H9 (cell line): ENCODE data around the gene PLD5. TPM values are rescaled to one million over a fixed set of nuclear protein-coding genes. Genes with fewer than 3 reads are reported as not detected.

Experiments used
- DNase-seq: peaks from one replicate; pipeline ENCODE4 v3.0.0-alpha.2; 2017
- H2AFZ ChIP-seq: one replicate; pipeline ENCODE4 v1.6.1; 2013; ENCODE audit warnings: mild to moderate bottlenecking, low read length, control low read depth, moderate library complexity
- H2AK5ac ChIP-seq: 2 replicates; pipeline ENCODE4 v1.6.1; 2013; ENCODE audit warnings: low read length, control low read depth, mixed read lengths; ENCODE audit not compliant: insufficient read length
- H2BK120ac ChIP-seq: one replicate; pipeline ENCODE4 v1.6.1; 2013; ENCODE audit warnings: low read depth, mild to moderate bottlenecking, low read length, control low read depth, inconsistent platforms; ENCODE audit not compliant: poor library complexity, severe bottlenecking
- H2BK12ac ChIP-seq: 2 replicates; pipeline ENCODE4 v1.6.1; 2013; ENCODE audit warnings: low read length, control low read depth, mixed read lengths, low read depth; ENCODE audit not compliant: insufficient read length
- H2BK15ac ChIP-seq: 2 replicates; pipeline ENCODE4 v1.6.1; 2013; ENCODE audit warnings: low read depth, low read length, control low read depth
- H2BK20ac ChIP-seq: one replicate; pipeline ENCODE4 v1.6.1; 2013; ENCODE audit warnings: low read depth, mild to moderate bottlenecking, low read length, control low read depth, inconsistent platforms; ENCODE audit not compliant: poor library complexity, severe bottlenecking
- H2BK5ac ChIP-seq: 2 replicates; pipeline ENCODE4 v1.6.1; 2013; ENCODE audit warnings: low read length, control low read depth, mixed read lengths; ENCODE audit not compliant: insufficient read length
- H3K14ac ChIP-seq: 2 replicates; pipeline ENCODE4 v1.6.1; 2013; ENCODE audit warnings: low read length, control low read depth; ENCODE audit not compliant: insufficient read depth
- H3K18ac ChIP-seq: 2 replicates; pipeline ENCODE4 v1.6.1; 2013; ENCODE audit warnings: low read depth, mild to moderate bottlenecking, mixed read lengths, low read length, control low read depth; ENCODE audit not compliant: insufficient read length
- H3K23ac ChIP-seq: 2 replicates; pipeline ENCODE4 v1.6.1; 2013; ENCODE audit warnings: low read length, control low read depth, mixed read lengths, low read depth; ENCODE audit not compliant: insufficient read length
- H3K23me2 ChIP-seq: 2 replicates; pipeline ENCODE4 v1.6.1; 2013; ENCODE audit warnings: low read depth, mild to moderate bottlenecking, mixed read lengths, low read length, control low read depth; ENCODE audit not compliant: insufficient read length, poor library complexity, severe bottlenecking
- H3K27ac ChIP-seq: 2 replicates; pipeline ENCODE4 v1.5.1; 2013; ENCODE audit warnings: low read length, control low read depth, mixed read lengths, low read depth; ENCODE audit not compliant: insufficient read length
- H3K27me3 ChIP-seq: 2 replicates; pipeline ENCODE4 v1.6.1; 2013; ENCODE audit warnings: low read length, control low read depth, inconsistent platforms; ENCODE audit not compliant: insufficient read depth
- H3K4ac ChIP-seq: 2 replicates; pipeline ENCODE4 v1.6.1; 2013; ENCODE audit warnings: low read depth, mild to moderate bottlenecking, control low read depth, inconsistent platforms, low read length, moderate library complexity
- H3K4me1 ChIP-seq: 2 replicates; pipeline ENCODE4 v1.6.1; 2013; ENCODE audit warnings: low read length, control low read depth, inconsistent platforms; ENCODE audit not compliant: insufficient read depth
- H3K4me2 ChIP-seq: 2 replicates; pipeline ENCODE4 v1.6.1; 2013; ENCODE audit warnings: low read length, control low read depth, mixed read lengths; ENCODE audit not compliant: insufficient read length, insufficient read depth
- H3K56ac ChIP-seq: 2 replicates; pipeline ENCODE4 v1.6.1; 2013; ENCODE audit warnings: low read depth, mild to moderate bottlenecking, mixed read lengths, low read length, control low read depth; ENCODE audit not compliant: insufficient read length
- H3K79me1 ChIP-seq: 2 replicates; pipeline ENCODE4 v1.6.1; 2013; ENCODE audit warnings: low read depth, mild to moderate bottlenecking, moderate library complexity, low read length, control low read depth, inconsistent platforms; ENCODE audit not compliant: insufficient read depth, poor library complexity, severe bottlenecking
- H3K79me2 ChIP-seq: 2 replicates; pipeline ENCODE4 v1.6.1; 2013; ENCODE audit warnings: low read length, control low read depth, inconsistent platforms; ENCODE audit not compliant: insufficient read depth
- H3K9ac ChIP-seq: 2 replicates; pipeline ENCODE4 v1.6.1; 2013; ENCODE audit warnings: low read length, control low read depth, mixed read lengths; ENCODE audit not compliant: insufficient read length; ENCODE audit errors: extremely low read depth
- H3K9me3 ChIP-seq: one replicate; pipeline ENCODE4 v1.6.1; 2013; ENCODE audit warnings: low read depth, low read length, inconsistent platforms; ENCODE audit not compliant: control insufficient read depth
- H3T11ph ChIP-seq: one replicate; pipeline ENCODE4 v1.6.1; 2013; ENCODE audit warnings: mild to moderate bottlenecking, low read length, control low read depth, inconsistent platforms
- H4K20me1 ChIP-seq: one replicate; pipeline ENCODE4 v1.6.1; 2013; ENCODE audit not compliant: control insufficient read depth, insufficient read length, insufficient read depth
- H4K5ac ChIP-seq: 2 replicates; pipeline ENCODE4 v1.6.1; 2013; ENCODE audit warnings: low read depth, mild to moderate bottlenecking, mixed read lengths, low read length, control low read depth; ENCODE audit not compliant: insufficient read length
- H4K8ac ChIP-seq: replicated peaks from 2 replicates; pipeline ENCODE4 v1.6.1; 2013; ENCODE audit warnings: low read length, control low read depth, mixed read lengths, low read depth; ENCODE audit not compliant: insufficient read length
- H4K91ac ChIP-seq: 2 replicates; pipeline ENCODE4 v1.6.1; 2013; ENCODE audit warnings: low read depth, mild to moderate bottlenecking, moderate library complexity, mixed read lengths, low read length, control low read depth; ENCODE audit not compliant: insufficient read length
- H3K27ac Mint-ChIP-seq, 3 experiments: 2 replicates in 2 of 3; 3 replicates in 1 of 3; pipeline ENCODE4 v1.8.0; 2020 to 2021; ENCODE audit warnings: mixed read lengths in 3 of 3, mild to moderate bottlenecking in 1 of 3, moderate library complexity in 1 of 3
- H3K27me3 Mint-ChIP-seq: 2 replicates; pipeline ENCODE4 v1.8.0; 2021; ENCODE audit warnings: low read depth, mild to moderate bottlenecking, moderate library complexity, mixed read lengths
- H3K36me3 Mint-ChIP-seq, 3 experiments: 2 replicates in 2 of 3; 3 replicates in 1 of 3; pipeline ENCODE4 v1.8.0; 2020 to 2021; ENCODE audit warnings: low read depth in 3 of 3, mixed read lengths in 3 of 3; ENCODE audit not compliant: insufficient read depth in 1 of 3
- H3K4me1 Mint-ChIP-seq, 2 experiments: 2 replicates each; pipeline ENCODE4 v1.8.0; 2020; ENCODE audit warnings: mixed read lengths in 2 of 2
- H3K4me3 Mint-ChIP-seq, 2 experiments: 2 replicates in 1 of 2; 3 replicates in 1 of 2; pipeline ENCODE4 v1.8.0; 2020 to 2021; ENCODE audit warnings: mild to moderate bottlenecking in 2 of 2, mixed read lengths in 2 of 2, moderate library complexity in 1 of 2
- H3K9me3 Mint-ChIP-seq, 2 experiments: 2 replicates in 1 of 2; 3 replicates in 1 of 2; pipeline ENCODE4 v1.8.0; 2020; ENCODE audit warnings: mild to moderate bottlenecking in 2 of 2, mixed read lengths in 2 of 2, moderate library complexity in 1 of 2
- CTCF ChIP-seq: fragments of 200-600 bp; sonication (generic); conservative IDR thresholded peaks from 3 replicates; pipeline ENCODE4 v1.8.0; 2021; ENCODE audit warnings: antibody characterized with exemption, mild to moderate bottlenecking
- WGBS: extraction: QIAGEN DNeasy Blood & Tissue Kit; methylation state at CpG from one replicate; pipeline ENCODE4 v1.1.7; 2013; ENCODE audit warnings: missing lambda C conversion rate, low lambda C conversion rate, mixed read lengths; ENCODE audit not compliant: insufficient read length; ENCODE audit errors: extremely low coverage; 5-methylcytosine and 5-hydroxymethylcytosine counted together
- total RNA-seq: library from RNA; stranded (reverse); gene quantifications from 2 replicates; pipeline ENCODE4 v1.2.1, GENCODE V29; 2021

Gene PLD5
- total RNA-seq, 1 experiment from 2014 or later = 5.2 TPM

DNA sequence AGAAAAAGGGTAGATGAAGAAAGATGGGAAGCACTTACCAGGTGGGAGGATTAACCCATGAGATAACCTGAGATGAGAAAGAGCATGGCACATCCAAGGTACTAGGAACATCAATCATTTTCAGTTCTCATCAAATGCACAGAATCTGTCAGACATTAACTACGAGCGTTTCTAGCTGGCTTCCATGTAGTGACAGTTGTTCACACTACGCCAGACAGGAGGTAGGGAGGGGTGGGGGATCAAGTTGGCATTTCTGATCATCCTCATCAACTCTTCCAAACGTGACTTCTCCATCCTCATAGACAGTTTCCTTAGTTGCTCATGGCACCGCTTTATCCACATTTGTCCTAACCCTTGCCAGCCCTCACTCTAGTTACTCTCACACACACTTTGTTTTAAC is 120.2 kb downstream of the PLD5 start:
- no CpG with 5 or more reads among the region's 5 CpGs for WGBS
- Mint-ChIP-seq H3K4me1 (no peaks in the 10 kb centered on the region; a peak in 1 of 4 replicates), H3K9me3 (peaks cover 9% of the 10 kb centered on the region in 2 experiments; a peak in 4 of 5 replicates), H3K27ac (no peak overlapping the region; a peak in 1 of 7 replicates), H3K27me3 (no peaks in the 10 kb centered on the region), H3K36me3 (peaks cover 10 to 11% (median 11%) of the 10 kb centered on the region in 3 experiments; a peak in 6 of 7 replicates), H3K4me3 (no peak overlapping the region)
- Histone ChIP-seq H3K4me2 (no peak overlapping the region), H3K79me1 (no peaks in the 10 kb centered on the region), H3K18ac (no peak overlapping the region), H2AK5ac (no peak overlapping the region), H2BK15ac (no peak overlapping the region), H4K91ac (no peak overlapping the region), H3K9me3 (no peaks in the 10 kb centered on the region), H3K9ac (no peak overlapping the region), H3K14ac (no peak overlapping the region), H3K4me1 (no peaks in the 10 kb centered on the region), H4K8ac (no peak overlapping the region), H2BK120ac (no peak overlapping the region), H4K5ac (no peak overlapping the region), H2BK20ac (no peak overlapping the region), H3K27me3 (no peaks in the 10 kb centered on the region), H3K23ac (no peak overlapping the region), H4K20me1 (no peaks in the 10 kb centered on the region), H3K27ac (no peak overlapping the region), H3K4ac (no peak overlapping the region), H3T11ph (no peak overlapping the region), H3K23me2 (no peaks in the 10 kb centered on the region), H2BK12ac (no peak overlapping the region), H2AFZ (no peak overlapping the region), H2BK5ac (no peak overlapping the region), H3K56ac (no peak overlapping the region), H3K79me2 (no peaks in the 10 kb centered on the region)
- no peak for TF ChIP-seq CTCF
- DNase-seq = no peak
